ENCODE results near the gene CDC42SE1. TPM values are rescaled to one million over a fixed set of nuclear protein-coding genes. Genes with fewer than 3 reads are reported as not detected.

CDC42SE1 gene
- total RNA-seq, 4 donors from 2014 or later = 51.2 to 56.0 (median 54.4) TPM

- H3K9me3 ChIP-seq = no peaks in the 10 kb centered on the region
- no peaks in the 10 kb centered on the region for H3K4me1 ChIP-seq
- 90 to 99% methylated on average over 4 to 8 of the region's 8 CpGs for WGBS, 2 donors (ENCODE audit: low coverage in 1 of 2)
- H3K27ac ChIP-seq = no peak overlapping the region
- H3K4me3 ChIP-seq = no peak overlapping the region
- no peak for ATAC-seq
- H3K27me3 ChIP-seq = no peaks in the 10 kb centered on the region
- TF ChIP-seq POLR2A (IDR thresholded peaks at IDR 0.05) (no peak), CTCF (IDR thresholded peaks at IDR 0.05) (no peak), POLR2AphosphoS5 (IDR thresholded peaks at IDR 0.05) (no peak), EP300 (IDR thresholded peaks at IDR 0.05) (no peak)
- H3K36me3 ChIP-seq = peaks cover 0 to 85% of the 10 kb centered on the region in 2 donors
Observed at GRCh38 chr1:151032164-151032563, 27.3 kb downstream of the CDC42SE1 start.

- no peaks in the 10 kb centered on the region for H3K27me3 ChIP-seq
- no peak for TF ChIP-seq CTCF (IDR thresholded peaks at IDR 0.05)
- no peak for TF ChIP-seq EP300 (IDR thresholded peaks at IDR 0.05)
- no peak for TF ChIP-seq POLR2A (IDR thresholded peaks at IDR 0.05)
- TF ChIP-seq POLR2AphosphoS5 (IDR thresholded peaks at IDR 0.05) = no peak
- peaks cover 0 to 76% of the 10 kb centered on the region in 2 donors for H3K36me3 ChIP-seq
- H3K4me3 ChIP-seq = no peak overlapping the region
- ATAC-seq = no peak
- no peaks in the 10 kb centered on the region for H3K9me3 ChIP-seq
- H3K27ac ChIP-seq = no peak overlapping the region
- peaks cover 0 to 12% (median 0%) of the 10 kb centered on the region in 3 donors for H3K4me1 ChIP-seq
Observed at GRCh38 chr1:151026460-151026859, 33.0 kb downstream of the CDC42SE1 start.

GRCh38 chr1:151024540-151025146 is 34.8 kb downstream of the CDC42SE1 start:
- Histone ChIP-seq H3K27ac (peak overlapping the region in 3 of 4 donors; percentile 9 to 45 (median 36)), H3K36me3 (peaks cover 0 to 73% of the 10 kb centered on the region in 2 donors), H3K4me1 (peaks cover 0 to 12% (median 0%) of the 10 kb centered on the region in 3 donors), H3K27me3 (no peaks in the 10 kb centered on the region), H3K9me3 (no peaks in the 10 kb centered on the region), H3K4me3 (no peak overlapping the region)
- ATAC-seq = peak; percentile 94
- TF ChIP-seq POLR2AphosphoS5 (IDR thresholded peaks at IDR 0.05) (no peak), CTCF (IDR thresholded peaks at IDR 0.05) (peak in 3 of 4 experiments; percentile 76 to 85 (median 78)), POLR2A (IDR thresholded peaks at IDR 0.05) (no peak)
- WGBS, 2 donors (ENCODE audit: low coverage in 1 of 2) = 0 to 44% methylated on average over 1 of the region's 6 CpGs

GRCh38 chr1:151013518-151013917 is 45.9 kb downstream of the CDC42SE1 start:
- Histone ChIP-seq H3K4me1 (peaks cover 0 to 39% (median 0%) of the 10 kb centered on the region in 3 donors), H3K4me3 (no peak overlapping the region), H3K27me3 (no peaks in the 10 kb centered on the region), H3K9me3 (no peaks in the 10 kb centered on the region), H3K36me3 (peaks cover 0 to 28% of the 10 kb centered on the region in 2 donors), H3K27ac (no peak overlapping the region)
- TF ChIP-seq CTCF (IDR thresholded peaks at IDR 0.05) = no peak
- no peak for TF ChIP-seq POLR2AphosphoS5 (IDR thresholded peaks at IDR 0.05)
- TF ChIP-seq POLR2A (IDR thresholded peaks at IDR 0.05) = no peak
- no peak for TF ChIP-seq EP300 (IDR thresholded peaks at IDR 0.05)
- WGBS, 2 donors (ENCODE audit: low coverage in 1 of 2) = 51 to 80% methylated on average over 1 to 2 of the region's 2 CpGs
- no peak for ATAC-seq
